T-helper 2 cell treated with Interferon-gamma antibody and Interleukin-4, amounts not matched to agents 5 μg/mL and 100 μg/mL, for 36 hours (primary cell): ENCODE results near the gene CTSW.
A peak's percentile ranks its signal among the peaks of the same experiment; 100 is the strongest.
"Not testable (repeated sequence)": the region's sequence is repeated elsewhere in the genome, so short reads cannot be mapped to it uniquely, and the experiment has no call there.

Experiments
- DNase-seq: peaks from one replicate; pipeline ENCODE4 v3.0.0; 2021; ENCODE audit warnings: low spot score
- H3K27ac Mint-ChIP-seq: one replicate; pipeline ENCODE4 v1.8.0; 2021; ENCODE audit warnings: mild to moderate bottlenecking, mixed read lengths
- H3K27me3 Mint-ChIP-seq: one replicate; pipeline ENCODE4 v1.8.0; 2021; ENCODE audit warnings: low read depth, mixed read lengths
- H3K36me3 Mint-ChIP-seq: one replicate; pipeline ENCODE4 v1.8.0; 2021; ENCODE audit warnings: low read depth, mixed read lengths
- H3K4me1 Mint-ChIP-seq: one replicate; pipeline ENCODE4 v1.8.0; 2021; ENCODE audit warnings: low read depth, mixed read lengths
- H3K4me3 Mint-ChIP-seq: one replicate; pipeline ENCODE4 v1.8.0; 2022; ENCODE audit warnings: mild to moderate bottlenecking, moderate library complexity, mixed read lengths
- H3K9me3 Mint-ChIP-seq: one replicate; pipeline ENCODE4 v1.8.0; 2021; ENCODE audit warnings: mixed read lengths

CTSW gene

GRCh38 chr11:65883058-65883761, 3.6 kb downstream of the CTSW start:
- Mint-ChIP-seq H3K27me3 (no peaks in the 10 kb centered on the region), H3K4me3 (no peak overlapping the region), H3K4me1 (peaks cover 40% of the 10 kb centered on the region), H3K27ac (no peak overlapping the region), H3K36me3 (peaks cover 40% of the 10 kb centered on the region), H3K9me3 (no peaks in the 10 kb centered on the region)
- DNase-seq: no peak

DNA sequence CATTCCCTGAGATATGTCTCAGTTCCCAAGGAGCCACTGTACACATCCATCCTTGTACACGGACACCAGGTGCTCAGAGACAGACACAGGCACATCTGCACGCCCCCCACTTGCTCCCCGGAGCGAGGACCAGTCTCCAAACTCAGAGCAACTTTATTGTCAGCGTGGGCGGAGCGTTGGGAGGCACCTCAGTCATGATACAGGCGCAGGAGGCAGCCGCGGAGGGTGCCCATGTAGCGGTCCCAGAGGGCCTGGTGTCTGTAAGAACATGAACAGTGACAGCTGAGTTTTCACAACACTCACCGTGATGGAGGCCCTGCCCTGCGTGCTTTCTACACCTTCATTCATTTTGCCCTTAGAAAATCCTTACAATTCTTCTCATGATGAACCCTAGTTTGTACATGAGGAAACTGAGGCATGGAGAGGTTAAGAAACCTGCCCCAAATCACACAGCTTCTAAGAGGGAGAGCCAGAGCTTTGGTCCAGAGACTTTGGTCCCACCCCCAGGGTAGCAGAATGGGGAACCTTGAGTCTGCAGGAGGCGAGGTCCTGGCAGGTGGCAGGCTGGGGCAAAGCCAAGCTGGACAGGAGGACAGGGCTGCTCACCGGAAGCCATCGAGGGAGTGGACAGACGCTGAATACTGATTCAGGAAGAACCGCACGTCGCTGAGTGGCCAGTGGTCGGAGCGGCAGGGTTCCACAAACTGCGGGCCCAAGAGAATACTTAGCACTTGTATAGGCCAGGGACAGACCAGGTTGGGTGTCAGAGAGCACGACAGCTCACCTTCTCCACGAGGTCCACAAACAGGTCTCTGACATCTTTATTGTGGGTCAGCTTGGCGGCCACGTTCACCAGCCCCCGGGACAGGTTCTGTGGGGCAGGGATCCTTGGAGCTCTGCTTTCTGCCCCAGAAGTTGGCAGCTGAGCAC, 4.4 kb downstream of the CTSW start:
- DNase-seq: no peak
- H3K36me3 Mint-ChIP-seq: peaks cover 41% of the 10 kb centered on the region

DNA sequence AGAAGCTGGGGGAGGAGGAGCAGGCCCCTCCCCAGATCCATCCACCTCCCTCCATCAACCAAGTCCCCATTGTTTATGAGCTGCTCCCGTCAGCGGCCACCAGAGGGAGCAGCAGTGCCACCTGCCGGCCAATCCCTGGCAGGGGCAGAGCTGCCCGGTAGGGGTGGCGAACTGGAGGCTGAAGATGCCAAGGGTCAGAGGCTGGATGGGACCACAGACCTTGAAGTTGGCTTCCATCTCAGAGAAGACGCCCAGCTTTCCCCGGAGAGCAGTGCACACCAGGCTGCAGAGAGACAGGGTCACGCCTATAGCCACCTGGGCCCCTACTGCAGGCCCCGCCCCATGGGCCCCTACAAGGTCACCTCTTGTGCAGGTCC, 5.1 kb downstream of the CTSW start:
- Mint-ChIP-seq H3K36me3 (peaks cover 41% of the 10 kb centered on the region), H3K27ac (peak overlapping the region; percentile 57), H3K4me1 (peaks cover 43% of the 10 kb centered on the region), H3K4me3 (peak overlapping the region; percentile 42), H3K9me3 (no peaks in the 10 kb centered on the region), H3K27me3 (no peaks in the 10 kb centered on the region)
- DNase-seq: peak; percentile 80

More for the DNA sequence above, 4.4 kb downstream of the CTSW start:
- H3K4me1 Mint-ChIP-seq: peaks cover 43% of the 10 kb centered on the region
- peak overlapping the region; percentile 42 for H3K4me3 Mint-ChIP-seq
- peak overlapping the region; percentile 57 for H3K27ac Mint-ChIP-seq
- no peaks in the 10 kb centered on the region for H3K27me3 Mint-ChIP-seq
- H3K9me3 Mint-ChIP-seq: no peaks in the 10 kb centered on the region

GRCh38 chr11:65885231-65885630, 5.6 kb downstream of the CTSW start:
- peaks cover 44% of the 10 kb centered on the region for H3K4me1 Mint-ChIP-seq
- DNase-seq: no peak
- H3K27ac Mint-ChIP-seq: peak overlapping the region; percentile 15
- H3K36me3 Mint-ChIP-seq: peaks cover 41% of the 10 kb centered on the region
- H3K4me3 Mint-ChIP-seq: no peak overlapping the region
- no peaks in the 10 kb centered on the region for H3K9me3 Mint-ChIP-seq
- H3K27me3 Mint-ChIP-seq: no peaks in the 10 kb centered on the region

DNA sequence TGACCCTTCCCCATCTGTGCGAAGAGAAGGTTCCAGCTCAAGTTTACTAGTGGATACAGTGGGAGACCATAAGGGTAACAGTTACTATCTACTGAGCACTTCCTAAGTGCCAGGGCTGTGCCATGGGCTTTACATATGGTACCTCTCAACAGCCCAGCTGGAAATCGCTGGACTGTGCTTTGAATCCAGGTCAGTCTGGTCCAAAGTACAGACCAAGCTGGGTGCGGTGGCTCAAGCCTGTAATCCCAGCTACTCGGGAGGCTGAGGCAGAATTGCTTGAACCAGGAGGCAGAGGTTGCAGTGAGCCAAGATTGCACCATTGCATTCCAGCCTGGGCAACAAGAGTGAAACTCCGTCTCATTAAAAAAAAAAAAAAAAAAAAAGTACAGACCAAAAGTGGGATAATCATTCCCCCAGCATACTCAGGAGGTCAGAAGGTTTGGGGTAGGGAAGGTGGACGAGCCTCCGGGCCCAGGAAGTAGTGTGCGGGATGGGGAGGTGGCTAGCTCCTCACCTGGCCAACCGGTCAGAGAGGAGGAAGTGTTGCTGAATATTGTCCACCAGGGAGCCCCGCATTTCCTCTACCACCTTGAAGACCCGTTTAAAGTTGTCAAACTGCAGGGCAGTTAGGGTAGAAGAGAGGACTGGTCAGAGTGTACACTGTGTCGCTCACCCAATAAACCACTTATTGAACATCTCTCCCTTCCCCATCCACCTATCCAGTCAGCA, 6.3 kb downstream of the CTSW start:
- H3K9me3 Mint-ChIP-seq: no peaks in the 10 kb centered on the region
- H3K4me3 Mint-ChIP-seq: peak overlapping the region; percentile 99
- peaks cover 41% of the 10 kb centered on the region for H3K36me3 Mint-ChIP-seq
- peaks cover 39% of the 10 kb centered on the region for H3K4me1 Mint-ChIP-seq
- H3K27ac Mint-ChIP-seq: peak overlapping the region; percentile 91
- DNase-seq: no peak
- no peaks in the 10 kb centered on the region for H3K27me3 Mint-ChIP-seq

- H3K9me3 Mint-ChIP-seq: no peaks in the 10 kb centered on the region
- H3K27ac Mint-ChIP-seq: peak overlapping the region; percentile 91
- DNase-seq: no peak
- H3K27me3 Mint-ChIP-seq: no peaks in the 10 kb centered on the region
- H3K4me3 Mint-ChIP-seq: peak overlapping the region; percentile 99
- peaks cover 39% of the 10 kb centered on the region for H3K36me3 Mint-ChIP-seq
- peaks cover 37% of the 10 kb centered on the region for H3K4me1 Mint-ChIP-seq
Observed at GRCh38 chr11:65886826-65887722, 7.4 kb downstream of the CTSW start.

DNA sequence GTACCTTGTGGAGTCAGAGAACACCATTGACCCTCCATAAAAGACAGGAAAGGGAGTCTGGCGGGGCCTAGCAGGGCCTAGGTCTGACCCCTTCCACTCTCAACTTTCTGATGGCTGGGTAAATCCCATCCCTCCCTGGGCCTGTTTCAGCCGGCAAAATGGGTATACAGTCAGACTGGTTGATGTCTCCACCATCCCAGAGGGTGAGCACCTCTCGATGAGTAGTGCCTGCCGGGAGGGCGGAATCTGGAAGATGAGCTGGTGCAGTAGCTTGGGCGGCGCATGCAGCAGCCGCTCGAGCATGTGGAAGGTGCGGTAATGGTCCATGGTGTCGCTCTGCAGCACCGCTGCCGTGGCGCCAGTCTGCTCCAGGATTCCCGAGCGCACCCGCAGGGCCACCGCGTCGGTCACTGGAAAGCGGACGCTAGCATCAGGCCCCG, 8.1 kb downstream of the CTSW start:
- no peak for DNase-seq

GRCh38 chr11:65888163-65888814, 8.7 kb downstream of the CTSW start, which contains the start of gene FIBP:
Gene FIBP, minus strand, starts transcription at chr11:65888471. Its CDS starts 53 bp downstream, at chr11:65888418.
- peaks cover 37% of the 10 kb centered on the region for H3K36me3 Mint-ChIP-seq
- H3K4me3 Mint-ChIP-seq: peak within 1 kb of the TSS; percentile 99
- peak; percentile 93 for DNase-seq
- H3K9me3 Mint-ChIP-seq: no peaks in the 10 kb centered on the region
- no peaks in the 10 kb centered on the region for H3K27me3 Mint-ChIP-seq
- H3K27ac Mint-ChIP-seq: peak within 1 kb of the TSS; percentile 91
- peaks cover 48% of the 10 kb centered on the region for H3K4me1 Mint-ChIP-seq

More for the DNA sequence above, 8.1 kb downstream of the CTSW start:
- peaks cover 37% of the 10 kb centered on the region for H3K36me3 Mint-ChIP-seq
- H3K27me3 Mint-ChIP-seq: no peaks in the 10 kb centered on the region
- H3K4me3 Mint-ChIP-seq: peak overlapping the region; percentile 99
- no peaks in the 10 kb centered on the region for H3K9me3 Mint-ChIP-seq
- peaks cover 44% of the 10 kb centered on the region for H3K4me1 Mint-ChIP-seq
- peak overlapping the region; percentile 91 for H3K27ac Mint-ChIP-seq

DNA sequence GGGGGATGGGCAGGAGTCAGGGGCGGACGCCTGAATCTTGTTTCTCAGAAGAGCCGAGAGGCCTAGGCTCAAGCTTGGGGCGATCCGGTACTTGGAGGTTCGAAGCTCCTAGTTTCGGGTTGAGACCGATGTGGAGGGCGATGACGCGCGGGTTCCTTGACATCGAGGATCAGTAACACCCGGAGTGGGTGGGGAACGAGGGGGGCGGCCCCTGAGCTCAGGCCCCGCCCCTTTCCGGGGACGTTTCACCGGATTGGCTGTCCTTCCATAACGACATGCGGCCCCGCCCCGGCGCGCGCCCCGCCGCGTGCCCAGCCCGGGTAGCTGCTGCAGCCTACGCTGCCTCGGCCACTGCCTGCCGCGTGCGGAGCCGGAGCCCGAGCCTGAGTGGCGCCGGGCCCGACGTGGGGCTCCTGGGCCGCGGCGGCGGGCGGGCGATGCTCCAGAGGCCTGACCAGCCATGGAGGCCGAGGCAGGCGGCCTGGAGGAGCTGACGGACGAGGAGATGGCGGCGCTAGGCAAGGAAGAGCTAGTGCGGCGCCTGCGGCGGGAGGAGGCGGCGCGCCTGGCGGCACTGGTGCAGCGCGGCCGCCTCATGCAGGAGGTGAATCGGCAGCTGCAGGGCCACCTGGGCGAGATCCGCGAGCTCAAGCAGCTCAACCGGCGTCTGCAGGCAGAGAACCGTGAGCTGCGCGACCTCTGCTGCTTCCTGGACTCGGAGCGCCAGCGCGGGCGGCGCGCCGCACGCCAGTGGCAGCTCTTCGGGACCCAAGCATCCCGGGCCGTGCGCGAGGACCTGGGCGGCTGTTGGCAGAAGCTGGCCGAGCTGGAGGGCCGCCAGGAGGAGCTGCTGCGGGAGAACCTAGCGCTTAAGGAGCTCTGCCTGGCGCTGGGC, 10.9 kb downstream of the CTSW start, which contains the start of gene CCDC85B:
CCDC85B (plus strand) TSS at position 350 of the 895 bp plus-strand sequence; CDS start at position 461, 111 bp downstream.
- H3K27me3 Mint-ChIP-seq: no peaks in the 10 kb centered on the region
- peak within 1 kb of the TSS; percentile 99 for H3K4me3 Mint-ChIP-seq
- H3K9me3 Mint-ChIP-seq: no peaks in the 10 kb centered on the region
- DNase-seq: peak; percentile 98
- peaks cover 49% of the 10 kb centered on the region for H3K4me1 Mint-ChIP-seq
- H3K36me3 Mint-ChIP-seq: peaks cover 18% of the 10 kb centered on the region
- H3K27ac Mint-ChIP-seq: peak within 1 kb of the TSS; percentile 91

DNA sequence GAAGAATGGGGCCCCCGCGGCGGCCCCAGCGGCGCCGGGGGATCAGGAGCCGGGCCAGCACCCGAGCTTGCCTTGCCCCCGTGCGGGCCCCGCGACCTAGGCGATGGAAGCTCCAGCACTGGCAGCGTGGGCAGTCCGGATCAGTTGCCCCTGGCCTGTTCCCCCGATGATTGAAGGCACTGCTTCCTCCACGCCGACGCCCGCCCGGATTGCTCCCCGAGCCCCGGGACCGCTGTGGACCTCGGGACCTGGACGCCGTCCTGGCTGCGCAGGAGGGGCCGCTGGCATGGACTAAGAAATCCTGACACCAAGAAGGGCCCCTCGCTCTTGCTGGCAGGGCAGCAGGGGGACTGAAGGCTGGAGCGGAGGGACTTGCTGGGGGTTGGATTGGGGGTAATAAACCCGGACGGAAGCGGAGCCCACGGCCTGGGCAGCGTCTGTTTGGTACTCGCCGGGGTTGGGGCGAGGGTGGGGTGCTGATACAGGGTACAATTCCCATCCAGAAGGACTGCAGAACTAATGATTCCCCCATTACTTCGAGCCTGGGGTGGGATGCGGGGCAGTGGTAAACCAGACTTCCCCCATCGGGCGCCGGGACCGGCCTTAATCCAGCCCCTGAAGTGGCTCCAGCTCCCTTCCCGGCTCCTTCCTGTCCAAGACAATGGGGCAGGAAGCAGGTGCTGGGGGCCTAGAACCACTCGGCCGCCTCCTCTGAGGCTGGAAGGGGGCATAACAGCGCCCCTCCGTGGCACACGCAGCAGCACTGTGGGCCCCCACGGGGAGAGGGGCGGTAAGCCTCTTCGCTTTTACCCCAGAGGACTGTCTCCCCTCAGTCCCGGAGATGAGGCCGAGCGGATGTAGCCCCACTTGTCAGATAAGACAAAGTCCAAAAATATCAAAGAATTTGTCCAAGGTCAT, 11.8 kb downstream of the CTSW start:
- Mint-ChIP-seq H3K36me3 (peaks cover 17% of the 10 kb centered on the region), H3K27me3 (no peaks in the 10 kb centered on the region), H3K4me1 (peaks cover 49% of the 10 kb centered on the region), H3K9me3 (no peaks in the 10 kb centered on the region), H3K27ac (peak overlapping the region; percentile 80), H3K4me3 (peak overlapping the region; percentile 74)
- no peak for DNase-seq

- Mint-ChIP-seq H3K4me3 (peak overlapping the region; percentile 74), H3K36me3 (peaks cover 11% of the 10 kb centered on the region), H3K27ac (peak overlapping the region; percentile 80), H3K4me1 (peaks cover 44% of the 10 kb centered on the region)
- not testable (repeated sequence) for DNase-seq, H3K9me3 Mint-ChIP-seq, H3K27me3 Mint-ChIP-seq
Observed at GRCh38 chr11:65892137-65892540, 12.5 kb downstream of the CTSW start.
